Forelimb muscle (tissue), 1 donor: ENCODE measurements around the gene RANGAP1. TPM values are rescaled to one million over a fixed set of nuclear protein-coding genes. Genes with fewer than 3 reads are reported as not detected.
"Not testable (repeated sequence)": the region's sequence is repeated elsewhere in the genome, so short reads cannot be mapped to it uniquely, and the experiment has no call there.

Source experiments
- DNase-seq: peaks from one replicate; pipeline ENCODE4 v3.0.0-alpha.2; 2013; ENCODE audit warnings: low read depth
- polyA plus RNA-seq: library from polyadenylated mRNA; unstranded; fragments of 120-200 nt; gene quantifications from one replicate; pipeline ENCODE4 v1.2.1, GENCODE V29; 2013; ENCODE audit not compliant: insufficient read length

Gene RANGAP1
- polyA plus RNA-seq, 1 donor: 27.8 TPM

GRCh38 chr22:41300661-41301060 lies 14.7 kb upstream of the RANGAP1 start:
- no peak for DNase-seq

GRCh38 chr22:41296826-41297667 lies 11.1 kb upstream of the RANGAP1 start:
- DNase-seq: no peak

- not testable (repeated sequence) for DNase-seq
Measured at GRCh38 chr22:41294816-41295215, 8.8 kb upstream of the RANGAP1 start.

GRCh38 chr22:41290262-41291221 lies 4.6 kb upstream of the RANGAP1 start:
- no peak for DNase-seq

GRCh38 chr22:41289671-41290070 lies 3.7 kb upstream of the RANGAP1 start:
- DNase-seq: no peak

GRCh38 chr22:41288245-41288946 lies 2.4 kb upstream of the RANGAP1 start:
- no peak for DNase-seq

- DNase-seq: no peak
Measured at GRCh38 chr22:41286639-41287091, 678 bp upstream of the RANGAP1 start.

- no peak for DNase-seq
Measured at GRCh38 chr22:41285441-41285819, 557 bp downstream of the RANGAP1 start.

GRCh38 chr22:41284465-41284864 lies 1.5 kb downstream of the RANGAP1 start:
- no peak for DNase-seq

- DNase-seq: no peak
Measured at GRCh38 chr22:41280854-41281253, 5.1 kb downstream of the RANGAP1 start.

- no peak for DNase-seq
Measured at GRCh38 chr22:41280065-41280464, 5.9 kb downstream of the RANGAP1 start.

GRCh38 chr22:41274856-41275255 lies 11.1 kb downstream of the RANGAP1 start:
- no peak for DNase-seq

- DNase-seq: no peak
Measured at GRCh38 chr22:41273128-41273527, 12.9 kb downstream of the RANGAP1 start.

GRCh38 chr22:41271787-41272186 lies 14.2 kb downstream of the RANGAP1 start:
- no peak for DNase-seq

GRCh38 chr22:41267958-41268357 lies 18.0 kb downstream of the RANGAP1 start:
- no peak for DNase-seq

GRCh38 chr22:41264408-41264941 lies 21.5 kb downstream of the RANGAP1 start:
- no peak for DNase-seq

GRCh38 chr22:41263704-41264103 lies 22.3 kb downstream of the RANGAP1 start:
- DNase-seq: no peak

GRCh38 chr22:41262250-41262765 lies 23.7 kb downstream of the RANGAP1 start:
- no peak for DNase-seq

GRCh38 chr22:41261541-41262249 lies 24.3 kb downstream of the RANGAP1 start:
- DNase-seq: no peak

GRCh38 chr22:41260871-41261270 lies 25.1 kb downstream of the RANGAP1 start:
- DNase-seq: no peak

- DNase-seq: not testable (repeated sequence)
Measured at GRCh38 chr22:41259756-41260155, 26.2 kb downstream of the RANGAP1 start.
